GM19455 (cell line): ENCODE data around the gene IFT52.
"Not testable (repeated sequence)": the region's sequence is repeated elsewhere in the genome, so short reads cannot be mapped to it uniquely, and the experiment has no call there.

Experiments used
- ATAC-seq: cut with Tn5 transposase; IDR thresholded peaks from one replicate; pipeline ENCODE4 v1.9.1; 2021; ENCODE audit not compliant: unreplicated experiment

The IFT52 gene

DNA sequence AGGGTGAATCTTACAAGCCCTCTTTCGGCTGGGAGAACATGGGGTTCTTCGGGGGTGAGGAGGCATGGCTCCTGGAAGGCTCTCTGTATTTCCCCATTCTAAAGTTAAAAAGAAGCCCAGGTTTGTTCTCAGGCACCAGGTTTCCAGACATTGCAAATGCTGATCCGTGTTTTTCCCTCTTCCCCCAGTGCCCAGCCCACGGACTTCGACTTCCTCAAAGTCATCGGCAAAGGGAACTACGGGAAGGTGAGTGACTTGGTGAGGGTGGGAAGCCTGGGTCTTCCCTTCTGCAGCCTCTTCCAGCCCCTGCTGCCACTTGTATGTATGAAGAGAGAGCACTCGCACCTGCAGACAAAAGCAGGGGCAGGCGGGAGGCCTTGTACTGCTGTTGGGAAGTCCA lies 23.3 kb upstream of the IFT52 start:
- no peak for ATAC-seq

- no peak for ATAC-seq
Observed at GRCh38 chr20:43568706-43569105, 22.0 kb upstream of the IFT52 start.

DNA sequence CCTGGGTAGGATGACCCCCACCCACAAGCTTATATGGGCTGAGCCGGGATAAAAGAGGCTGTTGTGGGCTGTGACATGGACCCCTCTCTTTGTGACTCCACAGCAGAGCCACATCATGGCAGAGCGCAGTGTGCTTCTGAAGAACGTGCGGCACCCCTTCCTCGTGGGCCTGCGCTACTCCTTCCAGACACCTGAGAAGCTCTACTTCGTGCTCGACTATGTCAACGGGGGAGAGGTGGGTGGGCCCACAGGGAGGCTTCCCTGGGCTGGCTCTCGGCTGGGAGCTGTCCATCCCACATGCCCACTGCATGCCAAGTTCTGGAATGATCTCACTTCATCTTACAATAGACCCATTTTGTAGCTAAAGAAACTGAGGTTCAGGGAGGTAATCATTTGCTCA lies 21.5 kb upstream of the IFT52 start:
- ATAC-seq = no peak

DNA sequence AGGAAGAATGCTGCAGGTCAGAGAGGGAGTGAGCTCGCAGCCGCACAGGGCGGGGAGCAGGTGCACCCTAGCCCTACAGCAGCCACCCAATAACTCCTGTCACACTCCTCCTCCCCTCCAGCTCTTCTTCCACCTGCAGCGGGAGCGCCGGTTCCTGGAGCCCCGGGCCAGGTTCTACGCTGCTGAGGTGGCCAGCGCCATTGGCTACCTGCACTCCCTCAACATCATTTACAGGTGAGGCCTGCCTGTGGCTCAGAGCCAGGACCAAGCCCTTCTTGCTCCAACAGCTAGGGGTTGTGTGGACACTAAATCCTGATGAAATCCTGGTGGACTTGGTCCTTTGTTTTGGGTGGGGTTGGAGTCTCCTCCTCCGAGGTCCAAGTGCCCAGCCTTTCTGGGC lies 20.2 kb upstream of the IFT52 start:
- no peak for ATAC-seq

- ATAC-seq = no peak
Observed at GRCh38 chr20:43571310-43571709, 19.4 kb upstream of the IFT52 start.

GRCh38 chr20:43571771-43572170 lies 19.0 kb upstream of the IFT52 start:
- no peak for ATAC-seq

- no peak for ATAC-seq
Observed at GRCh38 chr20:43572891-43573290, 17.8 kb upstream of the IFT52 start.

DNA sequence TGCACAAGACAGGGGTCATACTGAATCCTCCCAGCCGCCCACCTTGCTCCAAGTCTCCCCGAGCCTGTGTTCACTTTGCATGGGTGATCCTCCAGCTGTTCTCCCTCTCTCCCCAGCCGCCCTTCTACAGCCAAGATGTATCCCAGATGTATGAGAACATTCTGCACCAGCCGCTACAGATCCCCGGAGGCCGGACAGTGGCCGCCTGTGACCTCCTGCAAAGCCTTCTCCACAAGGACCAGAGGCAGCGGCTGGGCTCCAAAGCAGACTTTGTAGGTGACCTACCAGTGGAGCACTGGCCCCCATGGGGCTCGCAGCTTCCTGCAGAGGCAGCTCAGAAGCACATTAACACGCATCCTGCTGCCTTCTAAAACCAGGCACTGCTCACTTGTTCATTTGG lies 14.6 kb upstream of the IFT52 start:
- ATAC-seq = no peak

DNA sequence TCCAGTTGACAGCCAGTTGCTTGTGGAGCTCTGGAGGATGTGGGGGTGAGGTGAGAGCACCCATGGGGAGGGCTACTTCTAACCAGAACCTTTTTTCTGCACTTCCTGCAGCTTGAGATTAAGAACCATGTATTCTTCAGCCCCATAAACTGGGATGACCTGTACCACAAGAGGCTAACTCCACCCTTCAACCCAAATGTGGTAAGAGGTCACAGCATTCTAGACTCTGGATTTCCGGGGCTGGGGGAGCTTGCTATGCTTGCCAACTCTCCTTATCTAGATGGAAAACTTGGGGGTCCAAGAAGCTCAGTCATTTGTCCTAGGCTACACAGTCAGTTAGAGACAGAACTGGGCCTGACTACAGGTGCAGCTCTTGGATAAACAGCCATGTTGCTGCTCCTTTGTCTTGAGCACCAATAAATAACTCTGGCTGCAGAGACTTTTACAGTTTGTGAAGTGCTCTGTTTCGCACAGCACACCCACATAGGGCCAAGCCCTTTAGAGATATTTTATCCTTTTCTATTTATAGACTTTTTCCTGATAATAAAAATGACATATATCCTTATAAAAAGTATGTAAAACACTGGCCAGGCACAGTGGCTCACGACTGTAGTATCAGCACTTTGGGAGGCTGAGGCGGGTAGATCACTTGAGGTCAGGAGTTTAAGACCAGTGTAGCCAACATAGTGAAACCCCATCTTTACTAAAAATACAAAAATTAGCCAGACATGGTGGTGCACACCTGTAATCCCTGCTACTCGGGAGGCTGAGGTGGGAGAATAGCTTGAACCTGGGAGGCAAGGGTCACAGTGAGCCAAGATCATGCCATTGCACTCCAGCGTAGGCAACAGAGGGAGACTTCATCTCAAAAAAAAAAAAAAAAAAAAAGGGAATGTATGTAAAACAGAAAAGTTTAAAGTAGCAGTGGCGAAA lies 10.6 kb upstream of the IFT52 start:
- ATAC-seq = no peak

DNA sequence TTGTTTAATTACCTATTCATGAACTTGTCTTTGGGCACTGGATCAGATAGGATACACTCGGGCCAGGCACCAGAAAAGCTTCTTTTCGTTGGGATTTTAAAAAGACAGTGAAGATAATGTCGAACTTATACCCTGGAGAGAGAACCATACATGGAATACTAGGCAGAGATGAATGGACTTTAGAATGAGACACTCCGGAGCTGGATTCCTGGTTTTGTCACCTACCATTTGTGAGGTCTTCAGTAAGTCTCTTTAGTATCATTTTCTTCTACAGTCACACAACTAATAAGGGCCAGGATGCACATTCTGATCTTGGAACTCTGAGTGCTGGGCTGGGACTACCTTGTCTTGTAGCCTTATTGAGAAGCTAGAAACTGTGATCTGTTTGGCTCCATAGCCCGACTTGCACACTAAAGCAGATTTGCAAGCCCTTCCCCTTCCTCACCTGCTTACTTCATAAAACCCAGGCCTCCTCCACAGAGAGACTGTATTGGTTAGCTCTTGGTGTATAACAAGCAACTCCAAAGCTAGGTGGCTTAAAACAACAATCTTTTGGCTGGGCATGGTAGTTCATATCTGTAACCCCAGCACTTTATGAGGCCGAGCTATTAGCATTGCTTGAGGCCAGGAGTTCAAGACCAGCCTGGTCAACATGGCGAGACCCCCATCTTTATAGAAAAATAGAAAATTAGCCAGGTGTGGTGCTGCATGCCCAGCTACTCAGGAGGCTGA lies 7.4 kb upstream of the IFT52 start:
- no peak for ATAC-seq

GRCh38 chr20:43583982-43584432 lies 6.7 kb upstream of the IFT52 start:
- no peak for ATAC-seq

DNA sequence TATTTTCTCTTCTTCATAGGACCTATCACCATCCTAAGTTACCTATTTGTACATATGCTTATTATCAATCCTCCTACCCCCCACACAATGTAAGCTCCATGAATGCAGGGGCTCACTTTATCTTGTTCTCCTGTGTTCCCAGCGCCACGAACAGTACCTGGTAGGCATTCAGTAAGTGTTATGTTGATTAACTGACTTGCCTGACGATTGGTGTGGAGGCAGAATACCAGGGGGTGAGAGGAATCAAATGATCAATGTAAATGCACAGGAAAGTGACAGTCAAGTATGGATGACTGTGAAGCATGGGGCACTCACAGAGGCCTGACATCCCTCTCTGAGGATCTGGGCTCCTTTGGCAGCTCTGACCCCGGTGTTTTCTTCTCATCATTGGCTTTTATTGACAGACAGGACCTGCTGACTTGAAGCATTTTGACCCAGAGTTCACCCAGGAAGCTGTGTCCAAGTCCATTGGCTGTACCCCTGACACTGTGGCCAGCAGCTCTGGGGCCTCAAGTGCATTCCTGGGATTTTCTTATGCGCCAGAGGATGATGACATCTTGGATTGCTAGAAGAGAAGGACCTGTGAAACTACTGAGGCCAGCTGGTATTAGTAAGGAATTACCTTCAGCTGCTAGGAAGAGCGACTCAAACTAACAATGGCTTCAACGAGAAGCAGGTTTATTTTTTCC lies 6.1 kb upstream of the IFT52 start:
- no peak for ATAC-seq

- ATAC-seq = no peak
Observed at GRCh38 chr20:43586641-43587040, 4.1 kb upstream of the IFT52 start.

- ATAC-seq = not testable (repeated sequence)
Observed at GRCh38 chr20:43588526-43588925, 2.2 kb upstream of the IFT52 start.

DNA sequence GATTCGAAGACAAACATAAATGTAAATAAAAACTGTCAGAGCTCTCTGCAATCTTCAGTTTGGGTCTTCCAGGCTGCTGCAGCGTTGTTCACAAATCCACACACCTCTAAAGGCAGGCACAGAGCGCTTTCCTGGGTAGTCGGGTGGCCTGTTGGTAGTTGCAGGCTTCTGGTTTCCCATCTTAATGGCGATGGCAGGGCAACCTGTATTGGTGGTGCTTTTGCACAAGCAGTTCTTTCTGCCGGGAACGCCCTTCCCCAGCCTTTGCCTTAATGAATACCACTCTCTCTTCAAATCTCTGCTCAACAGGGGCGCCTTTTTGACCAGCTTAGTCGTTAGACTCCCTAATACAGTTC lies 723 bp upstream of the IFT52 start:
- no peak for ATAC-seq

DNA sequence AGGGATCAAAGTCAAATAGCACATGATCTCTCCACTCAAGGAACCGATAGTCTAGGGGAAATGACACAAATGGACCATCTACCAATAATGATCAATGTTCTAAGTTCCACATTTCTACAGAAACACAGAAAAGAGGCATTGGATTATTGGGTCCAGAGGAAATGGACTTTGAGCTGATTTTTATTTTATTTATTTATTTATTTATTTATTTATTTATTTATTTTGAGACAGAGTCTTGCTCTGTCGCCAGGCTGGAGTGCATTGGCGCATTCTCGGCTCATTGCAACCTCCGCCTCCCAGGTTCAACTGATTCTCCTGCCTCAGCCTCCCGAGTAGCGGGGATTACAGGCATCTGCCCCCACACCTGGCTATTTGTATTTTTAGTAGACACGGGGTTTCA lies 11.2 kb downstream of the IFT52 start:
- not testable (repeated sequence) for ATAC-seq

DNA sequence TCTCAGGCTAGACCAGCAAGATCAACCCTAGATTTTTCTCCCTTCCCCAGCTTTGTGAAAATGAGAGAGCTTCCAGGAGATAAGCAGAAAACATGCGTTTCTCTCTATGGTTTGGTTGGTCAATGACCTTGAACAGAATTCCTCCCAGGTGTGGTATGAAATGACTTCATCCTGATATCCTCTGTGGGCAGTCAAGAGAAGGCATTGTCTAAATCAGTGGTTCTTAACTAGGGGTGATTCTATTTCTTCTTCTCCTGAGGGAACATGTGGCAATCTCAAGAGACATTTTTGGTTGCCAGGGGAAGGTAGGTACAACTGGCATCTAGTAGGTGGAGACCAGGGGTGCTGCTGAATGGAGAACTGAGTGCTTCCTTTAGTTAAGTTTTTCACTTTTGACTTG lies 12.4 kb downstream of the IFT52 start:
- no peak for ATAC-seq

GRCh38 chr20:43605715-43606114 lies 15.0 kb downstream of the IFT52 start:
- ATAC-seq = no peak

DNA sequence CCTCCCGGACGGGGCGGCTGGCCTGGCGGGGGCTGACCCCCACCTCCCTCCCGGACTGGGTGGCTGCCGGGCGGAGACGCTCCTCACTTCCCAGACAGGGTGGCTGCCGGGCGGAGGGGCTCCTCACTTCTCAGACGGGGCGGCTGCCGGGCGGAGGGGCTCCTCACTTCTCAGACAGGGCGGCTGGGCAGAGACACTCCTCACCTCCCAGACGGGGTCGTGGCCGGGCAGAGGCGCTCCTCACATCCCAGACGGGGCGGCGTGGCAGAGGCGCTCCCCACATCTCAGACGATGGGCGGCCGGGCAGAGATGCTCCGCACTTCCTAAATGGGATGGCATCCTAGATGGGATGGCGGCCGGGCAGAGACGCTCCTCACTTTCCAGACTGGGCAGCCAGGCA lies 16.5 kb downstream of the IFT52 start:
- not testable (repeated sequence) for ATAC-seq

DNA sequence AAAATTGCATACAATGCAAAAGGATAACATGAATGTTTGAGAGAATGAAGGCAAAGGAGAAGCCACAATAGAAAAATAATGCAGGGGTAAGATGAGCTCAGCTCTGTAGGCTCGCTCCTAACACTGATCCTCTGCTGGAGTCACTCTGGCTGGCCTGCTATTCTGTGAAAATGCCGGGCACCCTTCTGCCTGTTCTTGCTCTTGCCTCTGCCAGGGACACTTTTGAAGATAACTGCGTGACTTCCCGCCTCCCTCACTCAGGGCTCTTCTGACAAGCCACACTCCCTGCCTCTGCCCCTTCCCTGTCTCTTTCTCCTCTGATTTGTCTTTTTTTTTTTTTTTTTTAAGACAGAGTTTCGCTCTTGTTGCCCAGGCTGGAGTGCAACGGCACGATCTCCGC lies 40.9 kb downstream of the IFT52 start:
- ATAC-seq = no peak

- ATAC-seq = no peak
Observed at GRCh38 chr20:43636429-43636828, 45.7 kb downstream of the IFT52 start.

DNA sequence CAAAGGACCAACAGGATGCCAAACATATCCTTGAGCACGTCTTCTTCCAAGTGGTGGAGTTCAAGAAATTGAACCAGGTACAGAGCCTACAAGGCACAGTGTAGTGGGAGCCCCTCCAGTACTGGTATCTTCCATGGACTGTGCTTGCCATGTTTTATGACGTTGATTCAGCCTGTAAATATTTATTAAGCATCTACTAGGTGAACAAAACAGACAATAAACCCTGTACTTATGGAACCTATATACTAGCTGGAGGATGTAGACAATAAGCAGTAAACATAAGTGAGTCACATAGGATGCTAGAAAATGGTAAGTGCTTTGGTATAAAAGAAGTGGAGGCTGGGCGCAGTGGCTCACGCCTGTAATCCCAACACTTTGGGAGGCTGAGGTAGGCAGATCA lies 51.8 kb downstream of the IFT52 start:
- no peak for ATAC-seq
